ENCODE results near the gene COL4A2. TPM values are rescaled to one million over a fixed set of nuclear protein-coding genes. Genes with fewer than 3 reads are reported as not detected.

Gene COL4A2
- total RNA-seq, 1 experiment from 2014 or later = 1.6 TPM

GRCh38 chr13:110464556-110465333 is 157.7 kb downstream of the COL4A2 start:
- H3K79me2 ChIP-seq (ENCODE audit: insufficient read depth, low read length) = no peaks in the 10 kb centered on the region
- H3K9ac ChIP-seq (ENCODE audit: low read length) = no peak overlapping the region
- no peak for ATAC-seq
- no peaks in the 10 kb centered on the region for H4K20me1 ChIP-seq (ENCODE audit: insufficient read depth)
- RAD21 ChIA-PET (ENCODE audit: low non-redundant PET in 1 of 2, low total read pairs in 2 of 2, uncharacterized antibody in 2 of 2, unreplicated experiment in 2 of 2) = no interaction called here
- no peak overlapping the region for H3K27ac ChIP-seq (ENCODE audit: low read depth, low read length)
- CTCF ChIA-PET = interaction anchor here (1.6 kb wide), 1 partner anchor 9 kb away, joined by 8 read pairs; no protein-coding TSS in a partner anchor
- H3K4me3 ChIP-seq (replicated peaks in 1 of 2; ENCODE audit: low read depth in 1 of 2, low read length in 2 of 2) = no peak overlapping the region
- intact Hi-C loops (cut with micrococcal nuclease) = no loop called here
- H2AFZ ChIP-seq (ENCODE audit: low read depth, low read length, poor library complexity, severe bottlenecking) = no peak overlapping the region
- H3K9me3 ChIP-seq (ENCODE audit: control insufficient read depth in 1 of 2, insufficient read depth in 1 of 2, low read depth in 1 of 2, low read length in 2 of 2) = no peaks in the 10 kb centered on the region
- no peaks in the 10 kb centered on the region for H3K36me3 ChIP-seq (ENCODE audit: control insufficient read depth in 1 of 2, insufficient read depth in 2 of 2, low read length in 2 of 2)
- no peaks in the 10 kb centered on the region for H3K9me2 ChIP-seq (ENCODE audit: insufficient read depth)
- H3K4me1 ChIP-seq (ENCODE audit: control insufficient read depth in 1 of 2, insufficient read depth in 2 of 2, low read length in 2 of 2) = no peaks in the 10 kb centered on the region
- no peak for DNase-seq (ENCODE audit: low read depth, low spot score)
- H3K27me3 ChIP-seq (ENCODE audit: insufficient read depth, low read length) = no peaks in the 10 kb centered on the region
- H3K4me2 ChIP-seq (ENCODE audit: low read length) = no peak overlapping the region
- no peak for TF ChIP-seq FOSL1 (IDR thresholded peaks at IDR 0.05; ENCODE audit: low read depth)
- TF ChIP-seq, protein P1, sequence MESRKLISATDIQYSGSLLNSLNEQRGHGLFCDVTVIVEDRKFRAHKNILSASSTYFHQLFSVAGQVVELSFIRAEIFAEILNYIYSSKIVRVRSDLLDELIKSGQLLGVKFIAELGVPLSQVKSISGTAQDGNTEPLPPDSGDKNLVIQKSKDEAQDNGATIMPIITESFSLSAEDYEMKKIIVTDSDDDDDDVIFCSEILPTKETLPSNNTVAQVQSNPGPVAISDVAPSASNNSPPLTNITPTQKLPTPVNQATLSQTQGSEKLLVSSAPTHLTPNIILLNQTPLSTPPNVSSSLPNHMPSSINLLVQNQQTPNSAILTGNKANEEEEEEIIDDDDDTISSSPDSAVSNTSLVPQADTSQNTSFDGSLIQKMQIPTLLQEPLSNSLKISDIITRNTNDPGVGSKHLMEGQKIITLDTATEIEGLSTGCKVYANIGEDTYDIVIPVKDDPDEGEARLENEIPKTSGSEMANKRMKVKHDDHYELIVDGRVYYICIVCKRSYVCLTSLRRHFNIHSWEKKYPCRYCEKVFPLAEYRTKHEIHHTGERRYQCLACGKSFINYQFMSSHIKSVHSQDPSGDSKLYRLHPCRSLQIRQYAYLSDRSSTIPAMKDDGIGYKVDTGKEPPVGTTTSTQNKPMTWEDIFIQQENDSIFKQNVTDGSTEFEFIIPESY (IDR thresholded peaks at IDR 0.05; ENCODE audit: extremely low read depth, insufficient replicate concordance, low read length) = no peak
- TF ChIP-seq POLR2AphosphoS5 (IDR thresholded peaks at IDR 0.05; ENCODE audit: low read depth, low read length) = no peak
- TF ChIP-seq POLR2A (IDR thresholded peaks at IDR 0.05; ENCODE audit: borderline replicate concordance, extremely low read depth, insufficient read depth, insufficient read length) = no peak
- TF ChIP-seq TCF7L2 (IDR thresholded peaks at IDR 0.05; ENCODE audit: borderline replicate concordance, extremely low read depth, insufficient read depth, insufficient read length) = no peak
- TF ChIP-seq CBX3 (IDR thresholded peaks at IDR 0.05; ENCODE audit: low read depth) = no peak
- TF ChIP-seq SP1 (IDR thresholded peaks at IDR 0.05; ENCODE audit: low read depth) = no peak
- no peak for TF ChIP-seq CEBPB (IDR thresholded peaks at IDR 0.05; ENCODE audit: low read depth)
- TF ChIP-seq SRF (IDR thresholded peaks at IDR 0.05; ENCODE audit: low read depth) = no peak
- TF ChIP-seq ZFX (IDR thresholded peaks at IDR 0.05) = no peak
- no peak for TF ChIP-seq ATF3 (IDR thresholded peaks at IDR 0.05)
- no peak for TF ChIP-seq EZH2phosphoT487 (IDR thresholded peaks at IDR 0.05; ENCODE audit: borderline replicate concordance)
- no peak for TF ChIP-seq JUND (IDR thresholded peaks at IDR 0.05)
- no peak for TF ChIP-seq EZH2 (IDR thresholded peaks at IDR 0.05)
- no peak for TF ChIP-seq RAD21 (IDR thresholded peaks at IDR 0.05; ENCODE audit: low read depth)
- TF ChIP-seq EGR1 (IDR thresholded peaks at IDR 0.05; ENCODE audit: low read depth) = no peak
- TF ChIP-seq YY1 (IDR thresholded peaks at IDR 0.05; ENCODE audit: extremely low read depth, insufficient replicate concordance, low read depth, low read length) = no peak
- TF ChIP-seq, protein P2, sequence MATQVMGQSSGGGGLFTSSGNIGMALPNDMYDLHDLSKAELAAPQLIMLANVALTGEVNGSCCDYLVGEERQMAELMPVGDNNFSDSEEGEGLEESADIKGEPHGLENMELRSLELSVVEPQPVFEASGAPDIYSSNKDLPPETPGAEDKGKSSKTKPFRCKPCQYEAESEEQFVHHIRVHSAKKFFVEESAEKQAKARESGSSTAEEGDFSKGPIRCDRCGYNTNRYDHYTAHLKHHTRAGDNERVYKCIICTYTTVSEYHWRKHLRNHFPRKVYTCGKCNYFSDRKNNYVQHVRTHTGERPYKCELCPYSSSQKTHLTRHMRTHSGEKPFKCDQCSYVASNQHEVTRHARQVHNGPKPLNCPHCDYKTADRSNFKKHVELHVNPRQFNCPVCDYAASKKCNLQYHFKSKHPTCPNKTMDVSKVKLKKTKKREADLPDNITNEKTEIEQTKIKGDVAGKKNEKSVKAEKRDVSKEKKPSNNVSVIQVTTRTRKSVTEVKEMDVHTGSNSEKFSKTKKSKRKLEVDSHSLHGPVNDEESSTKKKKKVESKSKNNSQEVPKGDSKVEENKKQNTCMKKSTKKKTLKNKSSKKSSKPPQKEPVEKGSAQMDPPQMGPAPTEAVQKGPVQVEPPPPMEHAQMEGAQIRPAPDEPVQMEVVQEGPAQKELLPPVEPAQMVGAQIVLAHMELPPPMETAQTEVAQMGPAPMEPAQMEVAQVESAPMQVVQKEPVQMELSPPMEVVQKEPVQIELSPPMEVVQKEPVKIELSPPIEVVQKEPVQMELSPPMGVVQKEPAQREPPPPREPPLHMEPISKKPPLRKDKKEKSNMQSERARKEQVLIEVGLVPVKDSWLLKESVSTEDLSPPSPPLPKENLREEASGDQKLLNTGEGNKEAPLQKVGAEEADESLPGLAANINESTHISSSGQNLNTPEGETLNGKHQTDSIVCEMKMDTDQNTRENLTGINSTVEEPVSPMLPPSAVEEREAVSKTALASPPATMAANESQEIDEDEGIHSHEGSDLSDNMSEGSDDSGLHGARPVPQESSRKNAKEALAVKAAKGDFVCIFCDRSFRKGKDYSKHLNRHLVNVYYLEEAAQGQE (IDR thresholded peaks at IDR 0.05; ENCODE audit: low read depth) = no peak
- TF ChIP-seq ZNF274 (IDR thresholded peaks at IDR 0.05; ENCODE audit: low read depth, low read length) = no peak
- TF ChIP-seq, protein P3, sequence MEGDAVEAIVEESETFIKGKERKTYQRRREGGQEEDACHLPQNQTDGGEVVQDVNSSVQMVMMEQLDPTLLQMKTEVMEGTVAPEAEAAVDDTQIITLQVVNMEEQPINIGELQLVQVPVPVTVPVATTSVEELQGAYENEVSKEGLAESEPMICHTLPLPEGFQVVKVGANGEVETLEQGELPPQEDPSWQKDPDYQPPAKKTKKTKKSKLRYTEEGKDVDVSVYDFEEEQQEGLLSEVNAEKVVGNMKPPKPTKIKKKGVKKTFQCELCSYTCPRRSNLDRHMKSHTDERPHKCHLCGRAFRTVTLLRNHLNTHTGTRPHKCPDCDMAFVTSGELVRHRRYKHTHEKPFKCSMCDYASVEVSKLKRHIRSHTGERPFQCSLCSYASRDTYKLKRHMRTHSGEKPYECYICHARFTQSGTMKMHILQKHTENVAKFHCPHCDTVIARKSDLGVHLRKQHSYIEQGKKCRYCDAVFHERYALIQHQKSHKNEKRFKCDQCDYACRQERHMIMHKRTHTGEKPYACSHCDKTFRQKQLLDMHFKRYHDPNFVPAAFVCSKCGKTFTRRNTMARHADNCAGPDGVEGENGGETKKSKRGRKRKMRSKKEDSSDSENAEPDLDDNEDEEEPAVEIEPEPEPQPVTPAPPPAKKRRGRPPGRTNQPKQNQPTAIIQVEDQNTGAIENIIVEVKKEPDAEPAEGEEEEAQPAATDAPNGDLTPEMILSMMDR (IDR thresholded peaks at IDR 0.05 in 2 of 3, conservative IDR thresholded peaks at IDR 0.05 in 1 of 3; ENCODE audit: borderline replicate concordance in 1 of 3, insufficient read depth in 1 of 3, low read depth in 2 of 3, low read length in 2 of 3) = no peak
- BruUV-seq (replicated peaks) = no TSS peak
- POLR2A ChIA-PET = no interaction called here
